GM19438 (cell line): ENCODE data around the gene TUBB1.
"Not testable (repeated sequence)": the region's sequence is repeated elsewhere in the genome, so short reads cannot be mapped to it uniquely, and the experiment has no call there.

Experiments used
- ATAC-seq: cut with Tn5 transposase; IDR thresholded peaks from one replicate; pipeline ENCODE4 v1.9.1; 2021; ENCODE audit warnings: low read depth; ENCODE audit not compliant: unreplicated experiment

TUBB1 gene

GRCh38 chr20:59004763-59005522 lies 14.3 kb upstream of the TUBB1 start:
- peak; percentile 49 for ATAC-seq

GRCh38 chr20:59005523-59006166 lies 13.6 kb upstream of the TUBB1 start:
- no peak for ATAC-seq

GRCh38 chr20:59006167-59006863 lies 12.9 kb upstream of the TUBB1 start:
- no peak for ATAC-seq

GRCh38 chr20:59006864-59007664 lies 12.2 kb upstream of the TUBB1 start, which contains the start of gene CTSZ:
Gene CTSZ (minus strand): TSS chr20:59007254. CDS start chr20:59007128, 126 bp downstream.
- ATAC-seq, result no peak

- ATAC-seq, result peak; percentile 37
These were observed 11.3 kb upstream of the TUBB1 start for GRCh38 chr20:59007665-59008511.

GRCh38 chr20:59008715-59009336 lies 10.4 kb upstream of the TUBB1 start:
- no peak for ATAC-seq

GRCh38 chr20:59010321-59010994 lies 8.8 kb upstream of the TUBB1 start:
- no peak for ATAC-seq

GRCh38 chr20:59010995-59011873 lies 8.0 kb upstream of the TUBB1 start:
- no peak for ATAC-seq

GRCh38 chr20:59011874-59012157 lies 7.4 kb upstream of the TUBB1 start:
- not testable (repeated sequence) for ATAC-seq

- ATAC-seq, result no peak
These were observed 5.9 kb upstream of the TUBB1 start for GRCh38 chr20:59013031-59013951.

- ATAC-seq, result no peak
These were observed 5.1 kb upstream of the TUBB1 start for GRCh38 chr20:59013959-59014608.

- no peak for ATAC-seq
These were observed 4.4 kb upstream of the TUBB1 start for GRCh38 chr20:59014680-59015389.

GRCh38 chr20:59015411-59015810 lies 3.8 kb upstream of the TUBB1 start:
- ATAC-seq, result no peak

- ATAC-seq, result no peak
These were observed 3.2 kb upstream of the TUBB1 start for GRCh38 chr20:59015812-59016711.
